OCI-LY1 (cell line): ENCODE measurements around the gene FDX2.

Source experiments
- H2AFZ ChIP-seq: fragments of 200-600 bp; sonication (generic), shearing (Covaris generic); 2 replicates; pipeline ENCODE4 v1.6.0; 2014; ENCODE audit warnings: antibody characterized with exemption, mild to moderate bottlenecking, low read length
- H3F3A ChIP-seq: fragments of 200-600 bp; sonication (generic), shearing (Covaris generic); 2 replicates; pipeline ENCODE4 v1.6.0; 2014; ENCODE audit warnings: mild to moderate bottlenecking, antibody characterized with exemption, low read length, moderate library complexity; ENCODE audit not compliant: insufficient read depth
- H3K27ac ChIP-seq: fragments of 200-600 bp; sonication (generic); 2 replicates; pipeline ENCODE4 v1.5.1; 2014; ENCODE audit warnings: low read length, mixed run types, mild to moderate bottlenecking, low read depth; ENCODE audit not compliant: poor library complexity, severe bottlenecking
- H3K27me3 ChIP-seq: fragments of 200-600 bp; sonication (generic); 2 replicates; pipeline ENCODE4 v1.6.0; 2014; ENCODE audit warnings: antibody characterized with exemption, mild to moderate bottlenecking, low read length, moderate library complexity; ENCODE audit not compliant: insufficient read depth
- H3K36me3 ChIP-seq: fragments of 200-600 bp; sonication (generic); 2 replicates; pipeline ENCODE4 v1.6.1; 2014; ENCODE audit warnings: mild to moderate bottlenecking, antibody characterized with exemption, low read length, moderate library complexity, mixed read lengths; ENCODE audit not compliant: insufficient read depth
- H3K4me1 ChIP-seq: fragments of 200-600 bp; sonication (generic); 2 replicates; pipeline ENCODE4 v1.5.1; 2014; ENCODE audit warnings: mild to moderate bottlenecking, low read length, moderate library complexity; ENCODE audit not compliant: insufficient read depth, severe bottlenecking
- H3K4me2 ChIP-seq: fragments of 200-600 bp; sonication (generic), shearing (Covaris generic); 2 replicates; pipeline ENCODE4 v1.6.1; 2014; ENCODE audit warnings: low read length
- H3K4me3 ChIP-seq: fragments of 200-600 bp; sonication (generic); 2 replicates; pipeline ENCODE4 v1.5.1; 2014; ENCODE audit warnings: low read length, low read depth, mild to moderate bottlenecking, mixed read lengths; ENCODE audit not compliant: poor library complexity, severe bottlenecking
- H3K79me2 ChIP-seq: fragments of 200-600 bp; shearing (Covaris generic); 2 replicates; pipeline ENCODE4 v1.6.1; 2016; ENCODE audit warnings: mixed run types, low read length, mixed read lengths; ENCODE audit not compliant: insufficient read depth
- H3K9ac ChIP-seq: fragments of 200-600 bp; sonication (generic), shearing (Covaris generic); 2 replicates; pipeline ENCODE4 v1.6.1; 2014; ENCODE audit warnings: mild to moderate bottlenecking, low read length, mixed read lengths
- H3K9me2 ChIP-seq: fragments of 200-600 bp; sonication (generic), shearing (Covaris generic); 2 replicates; pipeline ENCODE4 v1.6.1; 2014; ENCODE audit warnings: low read depth, mild to moderate bottlenecking, low read length, mixed read lengths
- H3K9me3 ChIP-seq: fragments of 200-600 bp; shearing (Covaris generic); 2 replicates; pipeline ENCODE4 v1.6.1; 2014; ENCODE audit warnings: low read length, mixed read lengths
- H4K20me1 ChIP-seq: fragments of 200-600 bp; sonication (generic), shearing (Covaris generic); 2 replicates; pipeline ENCODE4 v1.6.0; 2016; ENCODE audit warnings: mild to moderate bottlenecking, low read length; ENCODE audit not compliant: insufficient read depth
- EZH2 ChIP-seq: fragments of 200-600 bp; sonication (generic), shearing (Covaris generic); IDR thresholded peaks from 2 replicates; pipeline ENCODE4 v1.8.0; 2017; ENCODE audit warnings: borderline replicate concordance, mixed run types, mild to moderate bottlenecking, antibody characterized with exemption, low read length, moderate library complexity, mixed read lengths
- TF ChIP-seq, protein P1 (sequence below): fragments of 200-600 bp; sonication (generic), shearing (Covaris generic); IDR thresholded peaks from 2 replicates; pipeline ENCODE4 v1.5.1; 2017; ENCODE audit warnings: mild to moderate bottlenecking, antibody characterized with exemption, low read length, moderate library complexity, mixed read lengths

FDX2 gene

DNA sequence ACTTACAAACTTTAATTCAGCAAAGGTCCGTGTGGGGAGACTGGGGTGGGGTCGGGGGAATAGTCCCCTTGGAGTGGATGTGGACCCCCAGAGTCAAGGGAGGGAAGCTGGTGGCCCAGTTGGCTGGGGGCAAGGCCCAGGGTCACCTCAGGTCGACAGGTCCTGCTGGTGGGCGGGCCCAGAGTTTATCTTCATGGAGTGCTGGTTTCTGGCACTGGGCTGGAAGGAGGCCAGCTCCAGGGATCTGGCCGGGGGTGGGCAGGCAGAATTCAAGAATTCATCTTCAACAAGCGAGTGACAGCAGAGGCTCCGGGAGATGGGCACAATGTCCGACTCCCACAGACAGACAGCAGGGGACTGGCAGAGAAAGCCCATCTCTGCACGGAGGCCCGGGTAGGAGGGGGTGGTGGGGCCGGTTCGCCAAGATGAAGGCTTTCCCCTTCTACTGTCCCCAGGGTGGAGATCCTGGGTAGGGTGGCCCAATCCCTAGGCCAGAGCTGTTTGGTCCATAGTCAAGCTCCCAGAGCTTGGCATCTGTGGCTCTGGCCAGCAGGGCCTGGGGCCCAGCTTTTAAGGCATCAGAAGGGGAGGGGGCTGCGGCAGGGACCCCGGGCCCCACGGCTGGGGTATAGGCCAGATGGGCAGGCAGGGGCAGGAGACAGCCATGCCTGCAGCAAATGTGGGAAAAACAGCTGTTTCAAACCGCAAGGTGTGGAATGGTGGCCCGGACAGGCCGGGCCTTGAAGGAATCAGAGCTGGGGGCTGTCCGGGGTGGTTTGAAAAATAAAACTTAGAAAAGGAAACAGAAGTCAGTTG is 622 bp upstream of the FDX2 start:
- peaks cover 54% of the 10 kb centered on the region for H3K36me3 ChIP-seq
- no peaks in the 10 kb centered on the region for H3F3A ChIP-seq
- TF ChIP-seq EZH2: no peak
- TF ChIP-seq, protein P1, sequence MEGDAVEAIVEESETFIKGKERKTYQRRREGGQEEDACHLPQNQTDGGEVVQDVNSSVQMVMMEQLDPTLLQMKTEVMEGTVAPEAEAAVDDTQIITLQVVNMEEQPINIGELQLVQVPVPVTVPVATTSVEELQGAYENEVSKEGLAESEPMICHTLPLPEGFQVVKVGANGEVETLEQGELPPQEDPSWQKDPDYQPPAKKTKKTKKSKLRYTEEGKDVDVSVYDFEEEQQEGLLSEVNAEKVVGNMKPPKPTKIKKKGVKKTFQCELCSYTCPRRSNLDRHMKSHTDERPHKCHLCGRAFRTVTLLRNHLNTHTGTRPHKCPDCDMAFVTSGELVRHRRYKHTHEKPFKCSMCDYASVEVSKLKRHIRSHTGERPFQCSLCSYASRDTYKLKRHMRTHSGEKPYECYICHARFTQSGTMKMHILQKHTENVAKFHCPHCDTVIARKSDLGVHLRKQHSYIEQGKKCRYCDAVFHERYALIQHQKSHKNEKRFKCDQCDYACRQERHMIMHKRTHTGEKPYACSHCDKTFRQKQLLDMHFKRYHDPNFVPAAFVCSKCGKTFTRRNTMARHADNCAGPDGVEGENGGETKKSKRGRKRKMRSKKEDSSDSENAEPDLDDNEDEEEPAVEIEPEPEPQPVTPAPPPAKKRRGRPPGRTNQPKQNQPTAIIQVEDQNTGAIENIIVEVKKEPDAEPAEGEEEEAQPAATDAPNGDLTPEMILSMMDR: no peak
- H3K27me3 ChIP-seq: no peaks in the 10 kb centered on the region
- H3K9ac ChIP-seq: peak overlapping the region; percentile 72; the same call in 1 of the 2 replicates
- no peak overlapping the region for H2AFZ ChIP-seq
- no peaks in the 10 kb centered on the region for H3K79me2 ChIP-seq
- no peak overlapping the region for H3K27ac ChIP-seq
- peak overlapping the region; percentile 73 for H3K4me3 ChIP-seq
- peaks cover 16% of the 10 kb centered on the region for H3K4me1 ChIP-seq
- H3K9me2 ChIP-seq: no peaks in the 10 kb centered on the region
- H3K4me2 ChIP-seq: peak overlapping the region; percentile 78
- no peaks in the 10 kb centered on the region for H3K9me3 ChIP-seq
- H4K20me1 ChIP-seq: no peaks in the 10 kb centered on the region

DNA sequence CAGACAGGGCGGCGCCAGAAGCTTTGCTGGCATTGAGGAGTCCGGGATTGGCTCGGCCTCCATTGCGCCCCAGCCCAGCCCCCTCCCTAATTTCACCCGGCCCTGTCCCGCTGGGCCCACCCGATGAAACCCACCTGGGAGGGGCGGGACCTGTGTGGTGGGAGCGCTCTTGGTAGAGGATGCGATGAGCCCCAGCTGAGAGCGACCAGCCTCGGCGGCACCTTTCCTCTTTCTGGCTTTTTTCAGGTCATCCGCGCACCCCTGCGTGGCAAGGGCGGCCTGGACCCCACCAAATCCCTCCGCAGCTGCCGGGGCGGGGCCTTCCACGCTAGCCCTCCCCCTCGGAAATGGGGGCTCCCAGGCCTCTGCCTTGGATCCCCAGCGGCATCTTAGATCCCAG is 6.4 kb downstream of the FDX2 start, which contains the start of gene ZGLP1:
TSS of gene ZGLP1 (minus strand) at position 393 of the 400 bp plus-strand sequence.
- Histone ChIP-seq H3K4me3 (no peak within 1 kb of the TSS), H3K4me2 (no peak within 1 kb of the TSS), H3K79me2 (no peaks in the 10 kb centered on the region), H3F3A (no peaks in the 10 kb centered on the region), H3K9me2 (no peaks in the 10 kb centered on the region), H2AFZ (no peak within 1 kb of the TSS), H3K9me3 (no peaks in the 10 kb centered on the region), H3K27me3 (no peaks in the 10 kb centered on the region), H3K4me1 (no peaks in the 10 kb centered on the region), H4K20me1 (no peaks in the 10 kb centered on the region), H3K27ac (no peak within 1 kb of the TSS), H3K9ac (no peak within 1 kb of the TSS), H3K36me3 (peaks cover 20% of the 10 kb centered on the region)
- TF ChIP-seq, protein P1: no peak
- TF ChIP-seq EZH2: no peak

DNA sequence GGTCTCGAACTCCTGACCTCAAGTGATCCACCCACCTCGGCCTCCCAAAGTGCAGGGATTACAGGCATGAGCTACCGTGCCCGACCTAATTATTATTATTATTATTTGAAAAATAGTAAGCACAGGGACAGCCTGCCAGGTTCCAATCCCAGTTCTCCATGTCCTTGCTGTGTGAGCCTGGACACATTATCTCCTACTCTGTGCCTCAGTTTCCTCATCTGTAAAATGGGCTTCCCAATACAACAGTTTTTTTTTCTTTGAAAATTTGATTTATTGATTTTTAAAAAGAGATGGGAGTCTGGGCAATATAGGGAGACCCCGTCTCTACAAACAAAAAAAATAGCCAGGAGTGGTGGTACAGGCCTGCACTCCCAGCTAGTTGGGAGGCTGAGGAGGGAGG is 9.5 kb downstream of the FDX2 start:
- H3K9ac ChIP-seq: no peak overlapping the region
- no peaks in the 10 kb centered on the region for H3K9me3 ChIP-seq
- H3K27me3 ChIP-seq: no peaks in the 10 kb centered on the region
- no peak overlapping the region for H3K27ac ChIP-seq
- H3K4me1 ChIP-seq: no peaks in the 10 kb centered on the region
- TF ChIP-seq EZH2: no peak
- TF ChIP-seq, protein P1: no peak
- no peaks in the 10 kb centered on the region for H3F3A ChIP-seq
- no peaks in the 10 kb centered on the region for H3K79me2 ChIP-seq
- H2AFZ ChIP-seq: no peak overlapping the region
- H3K9me2 ChIP-seq: no peaks in the 10 kb centered on the region
- H4K20me1 ChIP-seq: no peaks in the 10 kb centered on the region
- no peak overlapping the region for H3K4me3 ChIP-seq
- H3K36me3 ChIP-seq: peaks cover 19% of the 10 kb centered on the region
- H3K4me2 ChIP-seq: no peak overlapping the region
